Colonic mucosa (tissue), 4 donors: ENCODE measurements around the gene MGRN1. TPM values are rescaled to one million over a fixed set of nuclear protein-coding genes. Genes with fewer than 3 reads are reported as not detected.

Source experiments
- DNase-seq: peaks from one replicate; pipeline ENCODE4 v3.0.0-alpha.2; 2020
- H3K27ac ChIP-seq: fragments of 200-600 bp; one replicate; pipeline ENCODE4 v1.8.0; 2021
- H3K27me3 ChIP-seq: fragments of 200-600 bp; one replicate; pipeline ENCODE4 v1.8.0; 2021
- H3K36me3 ChIP-seq: fragments of 200-600 bp; one replicate; pipeline ENCODE4 v1.8.0; 2021
- H3K4me1 ChIP-seq: fragments of 200-600 bp; one replicate; pipeline ENCODE4 v1.8.0; 2021; ENCODE audit warnings: mild to moderate bottlenecking
- H3K4me3 ChIP-seq: fragments of 200-600 bp; one replicate; pipeline ENCODE4 v1.8.0; 2021
- H3K9ac ChIP-seq, 2 donors: one replicate each; pipeline ENCODE4 v1.7.0; 2013; ENCODE audit warnings: control low read depth in 2 of 2, low read depth in 2 of 2, low read length in 2 of 2
- H3K9me3 ChIP-seq: fragments of 200-600 bp; one replicate; pipeline ENCODE4 v1.8.0; 2021
- CTCF ChIP-seq: fragments of 200-600 bp; IDR thresholded peaks from one replicate; pipeline ENCODE4 v1.8.0; 2022; ENCODE audit warnings: antibody characterized with exemption, mild to moderate bottlenecking
- intact Hi-C: fragments of 100-400 bp; cut with DNase I; formaldehyde crosslinking; loops from one replicate; pipeline ENCODE4 v1.14.1; 2022
- total RNA-seq, 2 donors: library from RNA; stranded (reverse); fragmentation: NEBNext Ultra II Directional in 1 of 2; extraction: Animal tissue kit (Norgen Biotek cat#: 25700) in 1 of 2; gene quantifications; one replicate each; pipeline ENCODE4 v1.2.1, GENCODE V29; 2021
- donor health status: healthy.
- donor health status: DM: no; HTN: no; CAD: no.
- donor health status: DM: no; HTN: no; CAD: no.

The MGRN1 gene
- total RNA-seq, 2 donors from 2014 or later = 75.2 to 79.3 TPM

GRCh38 chr16:4667203-4667963, 42.8 kb downstream of the MGRN1 start:
- no peaks in the 10 kb centered on the region for H3K27me3 ChIP-seq
- no peak overlapping the region for H3K27ac ChIP-seq
- H3K9me3 ChIP-seq = no peaks in the 10 kb centered on the region
- no peak for TF ChIP-seq CTCF
- peaks cover 16% of the 10 kb centered on the region for H3K36me3 ChIP-seq
- H3K4me1 ChIP-seq = peaks cover 23% of the 10 kb centered on the region
- no peak for DNase-seq
- H3K9ac ChIP-seq = no peak overlapping the region
- intact Hi-C loops = no loop called here
- H3K4me3 ChIP-seq = no peak overlapping the region

GRCh38 chr16:4668313-4668960, 43.8 kb downstream of the MGRN1 start:
- peaks cover 21% of the 10 kb centered on the region for H3K4me1 ChIP-seq
- intact Hi-C loops = no loop called here
- H3K36me3 ChIP-seq = peaks cover 16% of the 10 kb centered on the region
- H3K27me3 ChIP-seq = no peaks in the 10 kb centered on the region
- no peak for DNase-seq
- TF ChIP-seq CTCF = no peak
- no peak overlapping the region for H3K4me3 ChIP-seq
- no peak overlapping the region for H3K9ac ChIP-seq
- H3K27ac ChIP-seq = no peak overlapping the region
- no peaks in the 10 kb centered on the region for H3K9me3 ChIP-seq

- peaks cover under 1% of the 10 kb centered on the region for H3K4me1 ChIP-seq
- TF ChIP-seq CTCF = no peak
- no peak for DNase-seq
- no peak overlapping the region for H3K4me3 ChIP-seq
- no peaks in the 10 kb centered on the region for H3K27me3 ChIP-seq
- no peak overlapping the region for H3K9ac ChIP-seq
- H3K27ac ChIP-seq = no peak overlapping the region
- intact Hi-C loops = no loop called here
- H3K9me3 ChIP-seq = no peaks in the 10 kb centered on the region
- H3K36me3 ChIP-seq = peaks cover 3% of the 10 kb centered on the region
Observed at GRCh38 chr16:4673387-4674046, 48.9 kb downstream of the MGRN1 start.

GRCh38 chr16:4674926-4675530, 50.4 kb downstream of the MGRN1 start:
- intact Hi-C loops = no loop called here
- DNase-seq = no peak
- Histone ChIP-seq H3K4me1 (peaks cover 6% of the 10 kb centered on the region), H3K27ac (no peak overlapping the region), H3K4me3 (no peak overlapping the region), H3K9ac (no peak overlapping the region), H3K36me3 (no peaks in the 10 kb centered on the region), H3K9me3 (no peaks in the 10 kb centered on the region), H3K27me3 (no peaks in the 10 kb centered on the region)
- no peak for TF ChIP-seq CTCF
